ENCODE data around the gene RNF166.
A peak's percentile ranks its signal among the peaks of the same experiment; 100 is the strongest.

RNF166 gene

GRCh38 chr16:88748364-88748763 lies 42.2 kb upstream of the RNF166 start:
- Histone ChIP-seq H3K27me3 (no peaks in the 10 kb centered on the region), H3K4me3 (no peak overlapping the region), H3K27ac (no peak overlapping the region), H3K36me3 (peaks cover 42% of the 10 kb centered on the region), H3K4me2 (peak overlapping the region; percentile 88), H4K20me1 (peaks cover 95% of the 10 kb centered on the region), H3K9ac (no peak overlapping the region), H3K9me3 (no peaks in the 10 kb centered on the region), H3K4me1 (peaks cover 89% of the 10 kb centered on the region)
- TF ChIP-seq Cebpa-rat (IDR thresholded peaks at IDR 0.05) = no peak

- Histone ChIP-seq H3K9ac (no peak overlapping the region), H3K9me3 (no peaks in the 10 kb centered on the region), H3K27me3 (no peaks in the 10 kb centered on the region), H3K4me1 (peaks cover 94% of the 10 kb centered on the region), H3K4me3 (no peak overlapping the region), H3K27ac (no peak overlapping the region), H3K4me2 (peak overlapping the region; percentile 88), H4K20me1 (peaks cover 98% of the 10 kb centered on the region), H3K36me3 (peaks cover 47% of the 10 kb centered on the region)
- no peak for TF ChIP-seq Cebpa-rat (IDR thresholded peaks at IDR 0.05)
Observed at GRCh38 chr16:88747588-88748301, 41.5 kb upstream of the RNF166 start.

- Histone ChIP-seq H3K36me3 (peaks cover 48% of the 10 kb centered on the region), H3K4me2 (peak overlapping the region; percentile 88), H3K9ac (peak overlapping the region; percentile 17; the same call in 1 of the 2 replicates), H3K4me3 (no peak overlapping the region), H3K4me1 (peaks cover 93% of the 10 kb centered on the region), H3K27me3 (no peaks in the 10 kb centered on the region), H4K20me1 (peaks cover 98% of the 10 kb centered on the region), H3K27ac (peak overlapping the region; percentile 41), H3K9me3 (no peaks in the 10 kb centered on the region)
- TF ChIP-seq Cebpa-rat (IDR thresholded peaks at IDR 0.05) = no peak
Observed at GRCh38 chr16:88746506-88746905, 40.3 kb upstream of the RNF166 start.

- Histone ChIP-seq H3K27ac (peak overlapping the region; percentile 65), H3K9ac (peak overlapping the region; percentile 65; the same call in 1 of the 2 replicates), H3K9me3 (no peaks in the 10 kb centered on the region), H3K4me3 (peak overlapping the region; percentile 25; the same call in 1 of the 2 replicates), H3K4me1 (peaks cover 95% of the 10 kb centered on the region), H3K36me3 (peaks cover 58% of the 10 kb centered on the region), H3K27me3 (no peaks in the 10 kb centered on the region), H4K20me1 (peaks cover 98% of the 10 kb centered on the region), H3K4me2 (peak overlapping the region; percentile 88)
- no peak for TF ChIP-seq Cebpa-rat (IDR thresholded peaks at IDR 0.05)
Observed at GRCh38 chr16:88744577-88745521, 38.6 kb upstream of the RNF166 start.

GRCh38 chr16:88743693-88744576 lies 37.7 kb upstream of the RNF166 start:
- Histone ChIP-seq H3K36me3 (peaks cover 60% of the 10 kb centered on the region), H3K9me3 (no peaks in the 10 kb centered on the region), H3K4me1 (peaks cover 98% of the 10 kb centered on the region), H3K9ac (peak overlapping the region; percentile 51; the same call in 1 of the 2 replicates), H3K27me3 (no peaks in the 10 kb centered on the region), H3K27ac (peak overlapping the region; percentile 49), H3K4me3 (no peak overlapping the region), H3K4me2 (peak overlapping the region; percentile 88), H4K20me1 (peaks cover 100% of the 10 kb centered on the region)
- no peak for TF ChIP-seq Cebpa-rat (IDR thresholded peaks at IDR 0.05)

- TF ChIP-seq Cebpa-rat (IDR thresholded peaks at IDR 0.05) = no peak
- Histone ChIP-seq H3K9ac (no peak overlapping the region), H3K4me2 (peak overlapping the region; percentile 88), H4K20me1 (peaks cover 100% of the 10 kb centered on the region), H3K9me3 (no peaks in the 10 kb centered on the region), H3K36me3 (peaks cover 57% of the 10 kb centered on the region), H3K27ac (no peak overlapping the region), H3K27me3 (no peaks in the 10 kb centered on the region), H3K4me3 (no peak overlapping the region), H3K4me1 (peaks cover 98% of the 10 kb centered on the region)
Observed at GRCh38 chr16:88742896-88743605, 36.8 kb upstream of the RNF166 start.

GRCh38 chr16:88741368-88741767 lies 35.2 kb upstream of the RNF166 start:
- Histone ChIP-seq H3K27ac (0 out of 2 replicates have a peak overlapping the region, but pooled peaks have one; percentile 30), H3K9ac (0 out of 2 replicates have a peak overlapping the region, but pooled peaks have one; percentile 38), H3K27me3 (no peaks in the 10 kb centered on the region), H3K4me3 (no peak overlapping the region), H3K4me1 (peaks cover 94% of the 10 kb centered on the region), H4K20me1 (peaks cover 98% of the 10 kb centered on the region), H3K36me3 (peaks cover 62% of the 10 kb centered on the region), H3K4me2 (no peak overlapping the region), H3K9me3 (no peaks in the 10 kb centered on the region)
- TF ChIP-seq Cebpa-rat (IDR thresholded peaks at IDR 0.05) = no peak

- H3K27me3 ChIP-seq = no peaks in the 10 kb centered on the region
- peaks cover 97% of the 10 kb centered on the region for H4K20me1 ChIP-seq
- no peaks in the 10 kb centered on the region for H3K9me3 ChIP-seq
- TF ChIP-seq Cebpa-rat (IDR thresholded peaks at IDR 0.05) = no peak
- H3K4me1 ChIP-seq = peaks cover 87% of the 10 kb centered on the region
- H3K4me2 ChIP-seq = peak overlapping the region; percentile 24; the same call in 1 of the 2 replicates
- H3K27ac ChIP-seq = peak overlapping the region; percentile 30; the same call in 1 of the 2 replicates
- H3K36me3 ChIP-seq = peaks cover 69% of the 10 kb centered on the region
- H3K4me3 ChIP-seq = no peak overlapping the region
- H3K9ac ChIP-seq = peak overlapping the region; percentile 38; the same call in 1 of the 2 replicates
Observed at GRCh38 chr16:88740727-88741055, 34.5 kb upstream of the RNF166 start.

Measured in BLaER1 (cell line).